A549 treated with RU486 at 1 μM for 4 hours (cell line): ENCODE results near the gene PSG5. TPM values are rescaled to one million over a fixed set of nuclear protein-coding genes. Genes with fewer than 3 reads are reported as not detected.

Source experiments
- total RNA-seq: library from RNA; stranded (reverse); fragments of 200-300 nt; extraction: Qiagen RNA extraction; gene quantifications from 5 replicates; pipeline ENCODE4 v1.2.3, GENCODE V29; 2022; ENCODE audit warnings: low read depth

PSG5 gene
- 0.45 to 0.85 TPM (median 0.64 TPM) in 5 replicates for total RNA-seq

DNA sequence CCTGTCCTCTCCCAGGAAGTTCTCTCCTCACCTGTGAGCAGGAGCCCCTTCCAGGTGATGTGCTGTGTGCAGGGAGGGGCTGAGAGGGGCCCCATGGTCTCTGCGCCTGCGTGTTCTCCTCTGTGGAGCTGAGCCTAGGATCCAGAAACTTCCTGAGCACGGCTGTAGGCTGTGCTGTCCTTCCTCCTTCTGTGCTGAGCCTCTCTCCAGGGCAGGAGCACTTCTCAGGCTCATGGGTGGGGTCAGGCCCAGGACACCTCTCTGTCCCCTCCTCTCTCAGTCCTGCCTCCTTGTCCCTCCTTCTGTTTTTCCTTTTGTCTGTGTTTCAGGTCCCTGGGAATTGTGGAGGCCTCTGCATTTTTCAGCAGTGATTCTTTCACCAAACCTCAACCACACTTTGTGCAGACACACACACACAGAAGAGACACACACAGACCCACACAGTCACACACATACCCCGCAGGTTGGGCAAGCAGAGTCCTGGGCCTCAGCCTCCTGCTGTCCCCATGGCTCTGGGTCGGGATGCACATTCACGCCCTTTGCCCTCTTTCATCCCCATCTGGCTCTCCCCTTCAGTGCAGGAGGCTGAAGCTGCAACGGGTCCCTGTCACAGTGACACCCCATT is at the start of gene PSG5:
Gene PSG5, minus strand, starts transcription at position 226 of the 625 bp plus-strand sequence. Its CDS starts 131 bp downstream, at position 95.

GRCh38 chr19:43205471-43206105 is 19.3 kb upstream of the PSG5 start, which contains the start of gene PSG4:
Gene PSG4, minus strand, starts transcription at chr19:43205638. Its CDS starts 102 bp downstream, at chr19:43205536.

Other genes with a start within 250 kb of the PSG5 start
- 0.07 to 0.25 TPM (median 0.07 TPM) in 3 of 5 replicates, not detected in the others for gene PSG7, start 249.3 kb downstream of the PSG5 start, total RNA-seq
- 0.15 to 0.46 TPM in 2 of 5 replicates, not detected in the others for gene PSG11, start 160.1 kb downstream of the PSG5 start, total RNA-seq
- gene PSG2, start 103.8 kb downstream of the PSG5 start, total RNA-seq: not detected in 5 replicates
- gene PSG4, start 19.1 kb upstream of the PSG5 start, total RNA-seq: 0.66 to 1.2 TPM (median 1.0 TPM) in 5 replicates
- gene PSG9, start 83.0 kb upstream of the PSG5 start, total RNA-seq: 0.10 to 0.30 TPM (median 0.11 TPM) in 4 of 5 replicates, not detected in the other
- gene CD177, start 167.2 kb upstream of the PSG5 start, total RNA-seq: 0.08 to 0.59 TPM (median 0.16 TPM) in 5 replicates
- gene TEX101, start 228.4 kb upstream of the PSG5 start, total RNA-seq: not detected in 5 replicates